ENCODE measurements around the gene NLGN1.

Gene NLGN1

DNA sequence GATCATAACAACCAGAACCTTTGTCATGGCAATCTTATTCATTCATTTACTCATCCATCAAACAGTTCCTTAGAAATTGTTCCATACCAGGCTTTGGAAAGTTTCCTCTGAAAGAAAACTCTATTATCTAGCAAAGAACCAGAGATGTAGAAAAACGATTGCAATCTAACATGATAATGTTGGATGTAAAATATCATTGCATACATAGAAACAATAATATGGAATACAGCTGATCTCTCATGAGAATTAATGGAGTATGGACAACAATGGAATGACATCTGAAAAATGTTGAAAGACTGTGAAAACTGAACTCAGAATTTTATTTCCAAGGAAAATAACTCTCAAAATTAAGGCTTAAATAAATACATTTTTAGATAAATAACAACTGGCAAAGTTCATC lies 665.4 kb downstream of the NLGN1 start:
- no peak overlapping the region for H3K27ac ChIP-seq
- no peaks in the 10 kb centered on the region for H3K9me3 ChIP-seq
- H3K27me3 ChIP-seq, result no peaks in the 10 kb centered on the region
- H3K4me1 ChIP-seq (ENCODE audit: control insufficient read depth in 1 of 2, insufficient read depth in 1 of 2, low read depth in 1 of 2, low read length in 1 of 2), result no peaks in the 10 kb centered on the region
- no peaks in the 10 kb centered on the region for H3K36me3 ChIP-seq
- TF ChIP-seq, protein P1, sequence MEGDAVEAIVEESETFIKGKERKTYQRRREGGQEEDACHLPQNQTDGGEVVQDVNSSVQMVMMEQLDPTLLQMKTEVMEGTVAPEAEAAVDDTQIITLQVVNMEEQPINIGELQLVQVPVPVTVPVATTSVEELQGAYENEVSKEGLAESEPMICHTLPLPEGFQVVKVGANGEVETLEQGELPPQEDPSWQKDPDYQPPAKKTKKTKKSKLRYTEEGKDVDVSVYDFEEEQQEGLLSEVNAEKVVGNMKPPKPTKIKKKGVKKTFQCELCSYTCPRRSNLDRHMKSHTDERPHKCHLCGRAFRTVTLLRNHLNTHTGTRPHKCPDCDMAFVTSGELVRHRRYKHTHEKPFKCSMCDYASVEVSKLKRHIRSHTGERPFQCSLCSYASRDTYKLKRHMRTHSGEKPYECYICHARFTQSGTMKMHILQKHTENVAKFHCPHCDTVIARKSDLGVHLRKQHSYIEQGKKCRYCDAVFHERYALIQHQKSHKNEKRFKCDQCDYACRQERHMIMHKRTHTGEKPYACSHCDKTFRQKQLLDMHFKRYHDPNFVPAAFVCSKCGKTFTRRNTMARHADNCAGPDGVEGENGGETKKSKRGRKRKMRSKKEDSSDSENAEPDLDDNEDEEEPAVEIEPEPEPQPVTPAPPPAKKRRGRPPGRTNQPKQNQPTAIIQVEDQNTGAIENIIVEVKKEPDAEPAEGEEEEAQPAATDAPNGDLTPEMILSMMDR (IDR thresholded peaks at IDR 0.05), result no peak
- no peak overlapping the region for H3K4me3 ChIP-seq (ENCODE audit: low read depth in 1 of 2, low read length in 1 of 2)

DNA sequence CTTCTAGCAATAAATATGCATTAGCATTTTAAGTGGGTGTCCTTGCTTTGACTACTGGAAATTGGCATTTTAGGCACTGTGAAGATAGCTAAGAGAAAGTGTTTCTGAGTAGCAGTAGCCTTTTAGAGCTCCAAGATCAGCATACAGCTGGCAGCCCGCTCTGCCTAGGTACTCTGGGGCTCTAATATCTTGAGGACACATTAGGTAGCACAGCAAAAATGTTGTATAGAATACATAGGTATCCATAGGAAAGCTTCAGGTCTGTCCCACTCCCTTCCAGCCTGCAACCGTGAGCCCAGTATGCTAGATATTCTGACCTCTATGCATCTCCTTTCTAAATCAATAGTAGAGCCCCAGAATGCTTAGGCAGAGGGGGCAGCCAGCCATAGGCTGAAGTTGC lies 670.5 kb downstream of the NLGN1 start:
- H3K4me1 ChIP-seq (ENCODE audit: control insufficient read depth in 1 of 2, insufficient read depth in 1 of 2, low read depth in 1 of 2, low read length in 1 of 2), result no peaks in the 10 kb centered on the region
- H3K9me3 ChIP-seq, result no peaks in the 10 kb centered on the region
- no peaks in the 10 kb centered on the region for H3K27me3 ChIP-seq
- TF ChIP-seq, protein P1 (IDR thresholded peaks at IDR 0.05), result no peak
- no peak overlapping the region for H3K27ac ChIP-seq
- no peaks in the 10 kb centered on the region for H3K36me3 ChIP-seq
- H3K4me3 ChIP-seq (ENCODE audit: low read depth in 1 of 2, low read length in 1 of 2), result no peak overlapping the region

DNA sequence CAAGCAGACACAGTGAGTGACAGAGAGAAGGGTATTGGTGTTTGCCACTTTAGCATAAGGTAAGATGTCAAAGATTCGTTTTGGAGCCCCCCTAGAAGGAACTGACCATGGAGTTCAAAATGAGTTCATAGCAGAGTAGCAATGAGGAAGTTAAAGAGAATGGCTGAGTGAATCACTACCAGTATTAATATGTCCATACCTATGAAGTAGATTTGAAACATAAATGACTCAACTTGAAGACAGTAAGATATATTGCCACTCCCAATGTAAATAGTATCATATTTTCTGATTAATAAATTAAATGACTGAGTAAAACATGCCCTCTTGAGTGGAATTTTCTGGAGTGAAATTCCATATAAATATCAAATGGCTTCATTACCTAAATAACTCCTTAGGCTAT lies 675.1 kb downstream of the NLGN1 start:
- no peaks in the 10 kb centered on the region for H3K4me1 ChIP-seq (ENCODE audit: control insufficient read depth in 1 of 2, insufficient read depth in 1 of 2, low read depth in 1 of 2, low read length in 1 of 2)
- TF ChIP-seq, protein P1 (IDR thresholded peaks at IDR 0.05), result no peak
- H3K27me3 ChIP-seq, result no peaks in the 10 kb centered on the region
- no peaks in the 10 kb centered on the region for H3K9me3 ChIP-seq
- no peak overlapping the region for H3K27ac ChIP-seq
- H3K4me3 ChIP-seq (ENCODE audit: low read depth in 1 of 2, low read length in 1 of 2), result no peak overlapping the region
- H3K36me3 ChIP-seq, result no peaks in the 10 kb centered on the region

DNA sequence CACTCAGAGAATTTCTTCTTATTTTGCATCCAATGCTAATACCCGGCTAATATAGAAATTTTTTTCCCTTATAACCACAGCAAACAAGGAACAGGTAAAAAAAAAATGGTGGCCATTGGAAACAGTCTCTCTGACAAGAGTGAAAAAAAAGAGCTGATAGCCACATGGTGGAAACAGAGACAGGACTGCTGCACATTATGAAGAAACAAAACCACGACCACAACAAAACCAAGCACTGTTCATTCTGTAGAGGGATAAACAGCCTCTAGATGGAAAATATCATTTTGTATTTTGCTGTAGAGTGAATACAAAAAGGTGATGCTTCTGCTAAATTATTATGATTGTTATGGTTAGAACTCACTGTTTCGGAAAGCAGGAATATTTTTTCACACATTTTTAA lies 686.2 kb downstream of the NLGN1 start:
- TF ChIP-seq, protein P1 (IDR thresholded peaks at IDR 0.05), result no peak
- Histone ChIP-seq H3K36me3 (no peaks in the 10 kb centered on the region), H3K4me1 (ENCODE audit: control insufficient read depth in 1 of 2, insufficient read depth in 1 of 2, low read depth in 1 of 2, low read length in 1 of 2) (no peaks in the 10 kb centered on the region), H3K27me3 (no peaks in the 10 kb centered on the region), H3K27ac (no peak overlapping the region), H3K9me3 (no peaks in the 10 kb centered on the region), H3K4me3 (ENCODE audit: low read depth in 1 of 2, low read length in 1 of 2) (no peak overlapping the region)

DNA sequence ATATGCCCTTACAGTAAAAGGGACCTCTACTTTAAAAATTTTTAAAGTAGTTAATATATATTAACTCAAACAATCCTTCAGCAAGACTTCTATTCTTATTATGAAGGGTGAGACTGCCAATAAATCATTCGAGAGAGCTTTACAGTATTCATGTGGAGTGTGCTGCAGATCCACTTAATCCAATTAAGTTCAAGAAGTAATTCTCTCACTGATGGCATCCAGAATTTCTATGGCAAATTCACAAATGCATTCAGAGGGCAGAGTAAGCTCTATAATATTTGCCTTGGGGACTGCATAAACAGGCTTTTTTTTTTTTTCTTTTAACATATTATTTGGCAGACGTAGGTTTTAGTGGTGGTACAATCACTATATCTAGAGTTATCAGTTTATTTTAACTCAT lies 692.0 kb downstream of the NLGN1 start:
- H3K4me3 ChIP-seq (ENCODE audit: low read depth in 1 of 2, low read length in 1 of 2), result no peak overlapping the region
- H3K9me3 ChIP-seq, result no peaks in the 10 kb centered on the region
- TF ChIP-seq, protein P1 (IDR thresholded peaks at IDR 0.05), result no peak
- H3K36me3 ChIP-seq, result no peaks in the 10 kb centered on the region
- H3K4me1 ChIP-seq (ENCODE audit: control insufficient read depth in 1 of 2, insufficient read depth in 1 of 2, low read depth in 1 of 2, low read length in 1 of 2), result no peaks in the 10 kb centered on the region
- no peak overlapping the region for H3K27ac ChIP-seq
- no peaks in the 10 kb centered on the region for H3K27me3 ChIP-seq

DNA sequence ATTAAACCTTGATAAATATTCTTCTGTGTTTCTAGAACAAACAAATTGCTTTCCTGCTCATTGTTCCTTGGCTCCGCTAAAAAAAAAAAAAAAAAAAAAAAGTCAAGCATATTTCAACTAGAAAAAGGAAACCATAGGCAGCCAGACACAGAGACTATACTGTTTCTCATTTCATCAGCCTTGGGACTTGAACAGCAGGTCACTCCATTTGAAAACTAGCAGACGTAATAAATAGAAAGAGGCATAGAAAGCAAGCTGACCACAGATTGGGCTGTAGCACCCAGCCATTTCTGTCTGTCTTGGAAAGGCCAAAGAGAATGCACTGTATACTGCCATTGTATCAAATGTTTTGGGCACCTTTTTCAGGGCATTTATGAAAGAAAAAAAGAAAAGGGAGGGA lies 697.1 kb downstream of the NLGN1 start:
- H3K9me3 ChIP-seq, result no peaks in the 10 kb centered on the region
- H3K27me3 ChIP-seq, result no peaks in the 10 kb centered on the region
- no peak overlapping the region for H3K27ac ChIP-seq
- H3K4me1 ChIP-seq (ENCODE audit: control insufficient read depth in 1 of 2, insufficient read depth in 1 of 2, low read depth in 1 of 2, low read length in 1 of 2), result no peaks in the 10 kb centered on the region
- TF ChIP-seq, protein P1 (IDR thresholded peaks at IDR 0.05), result no peak
- H3K4me3 ChIP-seq (ENCODE audit: low read depth in 1 of 2, low read length in 1 of 2), result no peak overlapping the region
- H3K36me3 ChIP-seq, result no peaks in the 10 kb centered on the region
